Measurements from ENCODE around the gene STAG1. TPM values are rescaled to one million over a fixed set of nuclear protein-coding genes. Genes with fewer than 3 reads are reported as not detected.

The STAG1 gene
- total and polyA plus RNA-seq, 2 of the 13 experiments (the other 11 are each of a cell fraction or from before 2014, with no cell fraction given) = 6.2 to 25.9 TPM

DNA sequence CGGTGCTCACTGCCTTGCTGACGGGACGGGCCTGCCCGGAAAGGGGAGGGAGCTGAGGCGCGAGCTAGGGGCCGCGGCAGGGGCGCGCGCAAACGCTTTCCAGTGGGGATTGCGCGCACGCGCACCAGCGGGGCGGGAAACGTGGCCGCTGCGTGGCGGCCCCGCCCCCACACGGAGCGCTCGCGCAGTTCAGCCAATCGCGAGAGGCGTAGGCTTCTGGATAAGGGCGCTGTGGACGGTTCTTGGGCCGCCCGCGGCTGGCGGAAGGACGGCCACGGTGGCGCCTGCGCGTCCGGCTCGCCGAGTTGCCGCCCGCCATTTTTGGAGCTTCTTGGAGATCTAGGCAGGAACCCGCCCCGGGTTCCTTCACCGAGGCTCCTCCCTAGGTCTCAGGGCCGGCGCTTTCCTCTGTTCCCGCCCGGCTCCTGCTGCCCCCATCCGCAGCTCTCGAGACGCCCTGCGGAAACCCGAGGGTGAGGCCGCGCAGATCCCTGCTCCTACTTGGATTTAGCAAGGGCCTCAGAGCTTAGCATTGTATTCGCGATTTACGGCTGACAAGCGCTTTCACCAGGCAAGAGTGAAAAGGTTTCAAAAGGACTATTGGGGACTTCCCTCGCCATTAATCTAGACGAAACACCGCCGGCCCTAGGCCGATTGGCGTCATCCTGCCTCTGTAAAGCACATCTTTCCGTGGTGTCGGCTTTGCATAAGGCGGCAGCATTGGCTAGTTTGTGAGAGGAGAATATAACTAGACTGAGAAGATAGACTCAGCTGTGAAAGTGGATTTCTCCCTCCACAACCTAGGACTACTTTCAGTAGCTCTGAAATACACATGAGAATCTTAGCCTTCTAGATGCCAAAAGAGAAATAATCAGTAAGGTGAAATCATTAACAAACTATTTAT is 496 bp upstream of the STAG1 start (continued):
- TF ChIP-seq ZSCAN21 (CRISPR knock-in tag; IDR thresholded peaks at IDR 0.05; ENCODE audit: borderline replicate concordance) (peak; percentile 28), ZKSCAN8 (CRISPR knock-in tag; IDR thresholded peaks at IDR 0.05; ENCODE audit: borderline replicate concordance) (0 out of 2 replicates have a peak, but pooled peaks have one; percentile 18), KLF9 (CRISPR knock-in tag; IDR thresholded peaks at IDR 0.05; ENCODE audit: low read depth) (no peak), DNMT3B (CRISPR knock-in tag; conservative IDR thresholded peaks at IDR 0.05) (0 out of 2 replicates have a peak, but pooled peaks have one; percentile 75), RBM22 (optimal IDR thresholded peaks at IDR 0.05; ENCODE audit: low read length) (no peak), IKZF1 (IDR thresholded peaks at IDR 0.05) (no peak), MYC (CRISPR knock-in tag; IDR thresholded peaks at IDR 0.05; ENCODE audit: borderline replicate concordance) (peak; percentile 93), ZNF878 (CRISPR knock-in tag; IDR thresholded peaks at IDR 0.05) (peak; percentile 49), GATAD1 (CRISPR knock-in tag; IDR thresholded peaks at IDR 0.05) (peak; percentile 82), DDIT3 (CRISPR knock-in tag; IDR thresholded peaks at IDR 0.05) (no peak), ZFP36L1 (CRISPR knock-in tag; IDR thresholded peaks at IDR 0.05) (0 out of 2 replicates have a peak, but pooled peaks have one; percentile 46), HHEX (CRISPR knock-in tag; IDR thresholded peaks at IDR 0.05) (no peak; the same call in 1 of the 2 replicates), HNRNPUL1 (IDR thresholded peaks at IDR 0.05; ENCODE audit: low read depth, low read length) (0 out of 2 replicates have a peak, but pooled peaks have one; percentile 49), FOXA1 (IDR thresholded peaks at IDR 0.05) (no peak), FOXA1 (CRISPR knock-in tag; IDR thresholded peaks at IDR 0.05) (peak; percentile 20; the same call in 1 of the 2 replicates), ZNF614 (CRISPR knock-in tag; IDR thresholded peaks at IDR 0.05; ENCODE audit: borderline replicate concordance) (peak; percentile 83; the same call in 1 of the 2 replicates), ZSCAN25 (CRISPR knock-in tag; IDR thresholded peaks at IDR 0.05) (peak; percentile 63; the same call in 1 of the 2 replicates), HMGA1 (CRISPR knock-in tag; conservative IDR thresholded peaks at IDR 0.05) (no peak), IKZF4 (CRISPR knock-in tag; IDR thresholded peaks at IDR 0.05; ENCODE audit: borderline replicate concordance, low read depth, not compliant biosample characterization) (peak; percentile 74), GZF1 (CRISPR knock-in tag; IDR thresholded peaks at IDR 0.05) (no peak), ZNF501 (CRISPR knock-in tag; IDR thresholded peaks at IDR 0.05) (peak; percentile 94), PHB2 (IDR thresholded peaks at IDR 0.05; ENCODE audit: partially characterized antibody) (no peak), MXI1 (IDR thresholded peaks at IDR 0.05; ENCODE audit: borderline replicate concordance, low read depth, low read length) (peak; percentile 74; the same call in 1 of the 3 replicates), CBX1 (IDR thresholded peaks at IDR 0.05; ENCODE audit: low read depth) (no peak), FOXC1 (CRISPR knock-in tag; IDR thresholded peaks at IDR 0.05; ENCODE audit: borderline replicate concordance) (peak; percentile 89)
- TF ChIP-seq, protein P1, sequence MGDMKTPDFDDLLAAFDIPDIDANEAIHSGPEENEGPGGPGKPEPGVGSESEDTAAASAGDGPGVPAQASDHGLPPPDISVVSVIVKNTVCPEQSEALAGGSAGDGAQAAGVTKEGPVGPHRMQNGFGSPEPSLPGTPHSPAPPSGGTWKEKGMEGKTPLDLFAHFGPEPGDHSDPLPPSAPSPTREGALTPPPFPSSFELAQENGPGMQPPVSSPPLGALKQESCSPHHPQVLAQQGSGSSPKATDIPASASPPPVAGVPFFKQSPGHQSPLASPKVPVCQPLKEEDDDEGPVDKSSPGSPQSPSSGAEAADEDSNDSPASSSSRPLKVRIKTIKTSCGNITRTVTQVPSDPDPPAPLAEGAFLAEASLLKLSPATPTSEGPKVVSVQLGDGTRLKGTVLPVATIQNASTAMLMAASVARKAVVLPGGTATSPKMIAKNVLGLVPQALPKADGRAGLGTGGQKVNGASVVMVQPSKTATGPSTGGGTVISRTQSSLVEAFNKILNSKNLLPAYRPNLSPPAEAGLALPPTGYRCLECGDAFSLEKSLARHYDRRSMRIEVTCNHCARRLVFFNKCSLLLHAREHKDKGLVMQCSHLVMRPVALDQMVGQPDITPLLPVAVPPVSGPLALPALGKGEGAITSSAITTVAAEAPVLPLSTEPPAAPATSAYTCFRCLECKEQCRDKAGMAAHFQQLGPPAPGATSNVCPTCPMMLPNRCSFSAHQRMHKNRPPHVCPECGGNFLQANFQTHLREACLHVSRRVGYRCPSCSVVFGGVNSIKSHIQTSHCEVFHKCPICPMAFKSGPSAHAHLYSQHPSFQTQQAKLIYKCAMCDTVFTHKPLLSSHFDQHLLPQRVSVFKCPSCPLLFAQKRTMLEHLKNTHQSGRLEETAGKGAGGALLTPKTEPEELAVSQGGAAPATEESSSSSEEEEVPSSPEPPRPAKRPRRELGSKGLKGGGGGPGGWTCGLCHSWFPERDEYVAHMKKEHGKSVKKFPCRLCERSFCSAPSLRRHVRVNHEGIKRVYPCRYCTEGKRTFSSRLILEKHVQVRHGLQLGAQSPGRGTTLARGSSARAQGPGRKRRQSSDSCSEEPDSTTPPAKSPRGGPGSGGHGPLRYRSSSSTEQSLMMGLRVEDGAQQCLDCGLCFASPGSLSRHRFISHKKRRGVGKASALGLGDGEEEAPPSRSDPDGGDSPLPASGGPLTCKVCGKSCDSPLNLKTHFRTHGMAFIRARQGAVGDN (CRISPR knock-in tag; IDR thresholded peaks at IDR 0.05) = peak; percentile 95

All from HepG2 (cell line).